ENCODE data around the gene GNAT3.

GNAT3 gene

GRCh38 chr7:80468931-80469714, 42.7 kb downstream of the GNAT3 start:
- no peak for FAIRE-seq

GRCh38 chr7:80467069-80467468, 44.8 kb downstream of the GNAT3 start:
- FAIRE-seq = no peak
- no peak for DNase-seq (ENCODE audit: extremely low spot score, insufficient read length, low read depth)

More at GRCh38 chr7:80468931-80469714, 42.7 kb downstream of the GNAT3 start:
- no peak for DNase-seq (ENCODE audit: extremely low spot score, insufficient read length, low read depth)

DNA sequence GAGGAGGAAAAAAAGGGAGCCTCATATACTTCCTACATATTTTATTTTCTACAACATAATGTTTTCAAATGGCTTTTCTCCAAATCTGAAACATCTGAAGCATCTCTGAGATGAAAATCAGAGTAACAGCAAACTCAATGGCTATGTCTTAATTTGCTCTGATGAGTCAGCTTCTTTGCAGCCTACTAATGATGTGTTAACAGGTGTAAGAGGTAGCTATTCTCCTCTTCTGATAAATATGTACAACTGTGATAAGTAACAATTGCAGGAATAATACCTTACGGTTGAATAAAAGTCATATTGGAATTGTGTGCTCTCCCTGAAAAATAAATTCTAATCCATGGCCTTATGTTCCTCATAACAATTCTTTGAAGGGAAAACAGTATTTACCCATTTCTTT, 45.2 kb downstream of the GNAT3 start:
- FAIRE-seq = no peak
- DNase-seq (ENCODE audit: extremely low spot score, insufficient read length, low read depth) = no peak

DNA sequence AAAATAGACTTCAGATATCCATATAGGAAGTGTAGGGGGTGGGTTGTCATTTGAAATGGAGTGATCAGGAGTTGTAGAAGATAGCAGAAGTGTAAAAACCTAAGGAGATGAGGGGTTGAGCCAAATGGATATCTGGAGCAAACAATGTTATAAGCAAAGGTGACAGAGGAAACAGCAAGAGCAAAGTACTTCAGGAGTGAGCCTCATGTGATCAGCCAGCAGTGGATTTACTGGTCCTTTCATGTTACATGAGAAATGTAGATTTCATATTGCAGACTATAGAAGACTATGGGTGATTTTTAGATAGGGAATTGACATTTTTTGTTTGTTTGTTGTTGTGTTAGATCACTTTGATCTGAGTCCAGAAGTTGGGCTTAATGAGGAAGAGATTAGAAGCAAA, 47.7 kb downstream of the GNAT3 start:
- FAIRE-seq (no peak), DNase-seq (ENCODE audit: extremely low spot score, insufficient read length, low read depth) (no peak)

GRCh38 chr7:80463272-80463920, 48.5 kb downstream of the GNAT3 start:
- DNase-seq (ENCODE audit: extremely low spot score, insufficient read length, low read depth) (no peak), FAIRE-seq (no peak)

- no peak for FAIRE-seq
- DNase-seq (ENCODE audit: extremely low spot score, insufficient read length, low read depth) = no peak
These were observed 51.0 kb downstream of the GNAT3 start for GRCh38 chr7:80460857-80461256.

DNA sequence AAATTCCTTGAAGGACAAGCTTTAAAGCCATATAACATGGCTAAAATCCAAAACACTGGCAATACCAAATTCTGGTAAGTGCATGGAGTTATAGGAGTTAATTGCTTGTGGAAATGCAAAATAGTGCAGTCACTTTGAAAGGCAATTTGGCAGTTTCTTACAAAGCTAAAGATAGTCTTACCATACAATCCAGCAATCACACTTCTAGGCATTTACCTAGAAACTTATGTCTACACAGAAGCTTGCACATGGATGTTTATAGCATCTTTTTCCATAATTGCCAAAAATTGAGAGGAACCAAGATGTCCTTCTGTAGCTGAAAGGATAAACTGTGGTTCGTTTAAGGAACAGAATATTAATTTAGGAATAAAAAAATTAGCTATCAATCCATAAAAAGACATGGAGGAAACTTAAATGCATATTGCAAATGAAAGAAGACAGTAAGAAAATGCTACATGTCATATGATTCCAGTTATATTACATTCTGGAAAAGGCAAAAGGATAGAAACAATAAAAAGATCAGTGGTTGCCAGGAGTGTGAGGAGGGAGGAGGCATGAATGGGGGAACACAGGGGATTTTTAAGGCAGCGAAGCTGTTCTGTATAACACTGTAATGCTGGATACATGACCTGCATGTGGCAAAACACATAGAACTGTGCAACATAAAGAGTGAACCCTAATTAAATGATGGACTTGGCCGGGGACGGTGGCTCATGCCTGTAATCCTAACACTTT, 51.9 kb downstream of the GNAT3 start:
- no peak for DNase-seq (ENCODE audit: extremely low spot score, insufficient read length, low read depth)
- FAIRE-seq = no peak

DNA sequence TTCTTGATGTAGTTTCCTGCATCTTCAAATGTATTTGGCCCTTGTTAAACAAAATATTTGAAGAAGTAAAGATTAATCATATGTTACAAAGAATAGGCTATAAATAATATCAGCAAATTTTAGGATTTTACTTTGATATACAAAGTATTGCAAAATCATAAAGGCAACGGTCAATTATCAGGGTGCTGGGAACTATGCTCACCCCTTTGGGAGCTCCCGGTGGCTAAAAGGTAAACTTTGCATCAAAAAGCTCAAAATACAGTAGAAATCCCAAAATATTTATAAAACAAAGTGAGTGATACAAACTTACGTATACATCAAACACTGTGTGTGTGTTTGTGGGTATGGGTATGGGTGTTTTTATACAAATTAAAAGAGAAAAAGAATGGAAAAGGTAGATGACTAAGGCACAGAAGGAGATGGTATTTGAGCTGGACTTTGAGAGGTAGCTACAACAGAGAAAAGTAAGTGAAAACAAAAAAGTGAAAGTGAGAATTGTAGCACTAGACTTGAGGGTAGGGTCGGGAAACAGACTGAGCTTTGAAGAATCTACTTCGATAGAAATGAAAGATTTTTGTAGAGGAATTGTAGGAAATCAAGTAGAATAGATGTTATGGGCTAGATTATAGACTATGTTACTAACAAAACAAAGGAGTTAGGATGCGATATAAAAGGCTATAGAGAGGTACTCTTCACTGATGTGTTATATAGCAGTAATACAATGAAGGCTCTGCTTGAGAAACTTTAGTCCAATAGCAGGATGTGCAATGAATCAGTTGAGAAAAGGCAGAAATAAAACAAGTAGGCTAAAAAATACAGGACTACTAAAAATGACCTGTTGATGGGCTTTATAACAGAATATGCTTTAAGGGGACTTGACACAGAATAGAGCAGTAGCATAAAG, 52.8 kb downstream of the GNAT3 start:
- no peak for FAIRE-seq
- DNase-seq (ENCODE audit: extremely low spot score, insufficient read length, low read depth) = no peak

DNA sequence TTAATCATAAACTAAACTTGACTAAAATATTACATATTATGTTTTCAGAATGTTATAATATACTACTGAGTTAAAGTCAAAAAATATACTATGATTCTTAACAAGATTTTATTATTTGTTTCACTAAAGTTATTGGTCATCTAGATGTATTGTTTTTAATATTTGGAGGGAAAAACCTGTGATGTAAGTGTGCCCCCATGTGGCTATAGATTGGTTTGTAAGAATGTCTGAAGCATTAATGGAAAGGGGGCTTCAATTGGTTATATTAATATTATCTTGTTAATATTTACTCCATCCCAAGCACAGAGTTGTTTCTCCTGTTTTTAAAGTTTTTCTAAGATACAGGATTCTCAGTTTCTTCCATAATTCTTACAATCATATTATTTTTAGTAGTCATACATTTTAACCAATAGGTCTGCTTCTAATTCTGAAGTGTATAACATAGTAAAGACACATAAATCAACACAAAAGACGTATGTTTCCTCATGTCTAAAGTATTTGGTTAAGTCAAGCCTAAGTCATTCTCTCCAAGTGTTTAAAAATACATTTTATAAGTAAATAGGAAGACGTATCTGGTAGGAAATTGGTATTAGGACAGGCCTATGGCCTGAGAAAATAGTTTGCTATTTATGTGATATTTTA, 58.0 kb downstream of the GNAT3 start:
- no peak for FAIRE-seq
- DNase-seq (ENCODE audit: extremely low spot score, insufficient read length, low read depth) = no peak

DNA sequence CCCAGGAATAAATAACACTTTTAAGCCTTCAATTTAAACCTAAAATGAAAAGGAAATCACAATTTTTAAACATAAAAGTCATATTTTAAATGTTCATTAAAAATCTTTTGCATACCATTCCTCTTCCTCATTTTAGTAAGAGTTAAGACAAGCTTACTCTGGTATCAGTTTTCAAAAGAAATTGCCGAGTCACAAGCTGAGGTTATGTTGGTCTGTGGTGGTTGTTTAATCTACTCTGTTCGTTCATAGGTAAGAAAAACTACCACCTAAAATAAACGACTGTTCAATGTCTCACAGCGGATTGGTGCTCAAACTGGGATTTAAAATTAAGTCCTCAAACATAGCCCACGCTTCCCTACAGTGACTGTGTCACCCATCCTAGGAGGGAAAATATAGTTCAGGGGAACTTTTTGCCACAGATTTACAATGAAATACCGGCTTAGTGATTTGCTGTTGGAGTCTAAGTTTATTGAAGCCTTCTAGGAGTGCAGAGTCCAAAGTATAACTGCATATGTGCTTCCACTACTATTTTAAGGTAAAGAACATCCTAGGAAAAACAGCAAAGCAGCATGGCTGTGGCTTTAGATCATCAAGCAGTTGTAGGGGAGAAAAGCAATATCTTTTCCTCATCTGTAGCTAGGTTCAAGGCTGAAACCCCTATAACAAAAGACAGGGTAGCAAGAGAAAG, 61.1 kb downstream of the GNAT3 start:
- FAIRE-seq (no peak), DNase-seq (ENCODE audit: extremely low spot score, insufficient read length, low read depth) (no peak)

- DNase-seq (ENCODE audit: extremely low spot score, insufficient read length, low read depth) (no peak), FAIRE-seq (no peak)
These were observed 62.0 kb downstream of the GNAT3 start for GRCh38 chr7:80449836-80450235.

GRCh38 chr7:80445351-80445750, 66.5 kb downstream of the GNAT3 start:
- DNase-seq (ENCODE audit: extremely low spot score, insufficient read length, low read depth) (no peak), FAIRE-seq (no peak)

- no peak for FAIRE-seq
- DNase-seq (ENCODE audit: extremely low spot score, insufficient read length, low read depth) = no peak
These were observed 67.1 kb downstream of the GNAT3 start for GRCh38 chr7:80444811-80445210.

- DNase-seq (ENCODE audit: extremely low spot score, insufficient read length, low read depth) (no peak), FAIRE-seq (no peak)
These were observed 68.5 kb downstream of the GNAT3 start for GRCh38 chr7:80443325-80443724.

DNA sequence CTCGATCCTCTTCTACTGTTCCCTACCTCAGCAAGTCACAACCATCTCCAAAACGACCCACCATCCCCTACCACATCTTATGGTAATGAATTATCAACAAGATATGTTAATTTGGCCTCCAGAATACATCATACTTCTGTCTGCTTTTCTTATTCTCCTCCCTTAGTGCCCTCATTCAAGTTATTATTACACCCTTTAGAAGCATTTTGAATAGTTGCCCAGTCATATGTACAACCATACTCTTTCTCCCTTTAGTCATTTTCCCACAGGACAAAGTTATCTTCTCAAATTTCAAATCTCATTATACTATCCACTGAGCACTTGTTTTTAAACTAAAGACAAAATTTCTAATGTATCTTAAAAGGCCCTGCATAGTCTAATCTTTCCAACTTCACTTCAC, 71.0 kb downstream of the GNAT3 start:
- FAIRE-seq = no peak

GRCh38 chr7:80439894-80440821, 71.7 kb downstream of the GNAT3 start:
- DNase-seq (ENCODE audit: extremely low spot score, insufficient read length, low read depth) (no peak), FAIRE-seq (no peak)

More for the DNA sequence above, 71.0 kb downstream of the GNAT3 start:
- no peak for DNase-seq (ENCODE audit: extremely low spot score, insufficient read length, low read depth)

GRCh38 chr7:80435521-80435920, 76.3 kb downstream of the GNAT3 start:
- FAIRE-seq = no peak

GRCh38 chr7:80434047-80434446, 77.8 kb downstream of the GNAT3 start:
- FAIRE-seq = no peak
- no peak for DNase-seq (ENCODE audit: extremely low spot score, insufficient read length, low read depth)

More at GRCh38 chr7:80435521-80435920, 76.3 kb downstream of the GNAT3 start:
- DNase-seq (ENCODE audit: extremely low spot score, insufficient read length, low read depth) = no peak
